Activated CD8-positive, alpha-beta memory T cell treated with anti-CD3 and anti-CD28 coated beads, Interleukin-2, amount 50 U/mL, for 4 hours (primary cell): ENCODE results near the gene NOTCH1.
A peak's percentile ranks its signal among the peaks of the same experiment; 100 is the strongest.

Experiments used
- DNase-seq: peaks from one replicate; pipeline ENCODE4 v3.0.0-alpha.2; 2020

Gene NOTCH1

GRCh38 chr9:136497916-136498695 is 47.7 kb downstream of the NOTCH1 start:
- no peak for DNase-seq

DNA sequence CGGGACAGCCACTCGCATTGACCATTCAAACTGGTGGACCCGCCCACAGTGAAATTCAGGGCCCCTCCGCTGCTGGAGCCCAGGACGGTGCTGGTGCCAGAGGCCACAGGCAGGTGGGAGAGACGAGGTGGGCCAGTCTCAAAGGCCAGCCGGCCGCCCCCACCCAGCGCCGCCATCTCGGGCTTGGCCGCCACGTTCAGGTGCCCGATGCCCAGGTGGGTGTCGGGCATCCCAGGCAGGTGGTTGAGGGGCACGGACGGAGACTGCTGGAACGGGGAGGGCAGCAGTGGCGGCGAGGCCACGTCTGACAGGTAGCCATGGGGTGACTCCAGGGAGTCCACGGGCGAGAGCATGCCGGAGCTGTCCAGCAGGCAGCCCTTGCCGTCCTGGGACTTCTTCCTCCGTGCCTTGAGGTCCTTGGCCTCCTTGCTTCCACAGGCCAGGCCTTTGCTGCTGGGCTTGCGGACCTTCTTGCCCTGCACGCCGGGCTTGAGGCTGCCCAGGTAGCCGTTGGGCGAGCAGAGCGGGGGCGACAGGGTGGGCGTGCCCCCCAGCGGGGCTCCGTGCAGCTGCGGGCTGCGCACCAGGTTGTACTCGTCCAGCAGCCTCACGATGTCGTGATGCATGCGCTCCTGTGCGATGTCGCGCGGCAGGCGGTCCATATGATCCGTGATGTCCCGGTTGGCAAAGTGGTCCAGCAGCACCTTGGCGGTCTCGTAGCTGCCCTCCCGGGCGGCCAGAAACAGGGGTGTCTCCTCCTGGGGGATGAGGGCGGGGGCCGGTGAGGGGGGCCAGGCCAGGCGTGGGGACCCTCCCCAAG is 48.8 kb downstream of the NOTCH1 start:
- DNase-seq: no peak

GRCh38 chr9:136496181-136496580 is 49.7 kb downstream of the NOTCH1 start:
- DNase-seq: no peak

DNA sequence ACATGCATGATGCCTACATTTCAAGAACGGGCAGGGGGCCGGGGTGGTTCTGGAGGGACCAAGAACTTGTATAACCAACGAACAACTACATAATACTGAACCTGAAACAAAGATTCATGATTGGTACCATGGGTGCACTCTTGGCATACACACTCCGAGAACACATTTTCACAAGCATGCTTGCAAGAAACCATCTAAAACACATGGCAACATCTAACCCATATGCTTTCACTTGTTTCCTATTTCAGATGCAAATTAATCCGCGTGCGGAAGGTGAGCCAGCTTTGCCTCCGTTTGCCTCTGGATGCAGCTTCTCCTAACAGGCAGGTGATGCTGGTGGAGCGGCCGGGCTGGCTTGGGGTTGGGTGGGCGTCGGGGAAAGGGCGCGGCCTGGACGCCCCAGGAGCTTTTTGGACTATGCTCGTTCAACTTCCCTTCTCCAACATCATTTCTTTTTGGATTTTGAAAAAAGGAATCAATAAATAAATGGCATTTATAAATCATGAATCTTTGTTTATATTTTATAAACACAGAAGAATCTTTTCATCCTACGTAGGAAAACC is 50.5 kb downstream of the NOTCH1 start:
- no peak for DNase-seq

- no peak for DNase-seq
Measured at GRCh38 chr9:136494531-136495215, 51.2 kb downstream of the NOTCH1 start.

DNA sequence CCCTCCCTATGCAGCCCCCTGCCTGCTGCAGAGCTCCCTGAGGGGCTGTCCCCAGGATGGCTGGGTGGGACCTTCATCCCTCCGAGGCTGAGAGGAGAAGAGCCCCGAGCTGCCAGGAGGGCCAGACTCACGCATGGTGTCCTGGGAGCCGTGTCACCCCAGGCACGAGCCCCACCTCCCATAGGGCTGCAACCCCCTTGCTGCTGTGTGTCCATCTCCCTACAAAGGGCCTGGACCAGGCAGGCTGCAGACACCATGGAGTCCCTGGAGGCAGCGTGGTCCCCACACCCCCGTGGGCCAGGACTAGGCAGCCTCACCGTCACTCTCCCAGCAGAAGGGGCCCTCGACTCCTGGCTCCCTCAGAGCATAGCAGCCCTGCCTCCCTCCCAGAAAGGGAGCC is 51.8 kb downstream of the NOTCH1 start:
- no peak for DNase-seq

DNA sequence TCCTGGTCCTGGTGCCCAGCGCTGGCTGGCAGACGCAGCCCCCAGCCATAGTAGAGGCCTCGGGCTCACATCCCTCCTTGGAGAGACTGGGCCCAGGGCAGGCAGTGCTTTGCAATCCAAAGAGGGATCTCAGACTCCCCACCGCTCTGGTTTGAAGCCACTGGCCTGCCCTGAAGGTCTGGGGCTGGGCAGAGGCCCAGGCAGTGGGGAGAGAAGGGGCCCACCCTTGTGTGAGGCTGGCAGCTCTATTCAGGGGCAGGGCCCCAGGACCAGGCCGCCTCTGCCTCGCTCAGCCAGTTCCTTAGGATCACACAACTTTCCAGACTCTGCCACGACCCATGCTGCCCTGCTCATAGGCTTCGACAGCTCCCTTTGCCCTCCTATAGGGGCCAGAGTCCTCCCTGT is 52.3 kb downstream of the NOTCH1 start:
- DNase-seq: no peak

GRCh38 chr9:136492978-136493522 is 52.8 kb downstream of the NOTCH1 start:
- DNase-seq: no peak

DNA sequence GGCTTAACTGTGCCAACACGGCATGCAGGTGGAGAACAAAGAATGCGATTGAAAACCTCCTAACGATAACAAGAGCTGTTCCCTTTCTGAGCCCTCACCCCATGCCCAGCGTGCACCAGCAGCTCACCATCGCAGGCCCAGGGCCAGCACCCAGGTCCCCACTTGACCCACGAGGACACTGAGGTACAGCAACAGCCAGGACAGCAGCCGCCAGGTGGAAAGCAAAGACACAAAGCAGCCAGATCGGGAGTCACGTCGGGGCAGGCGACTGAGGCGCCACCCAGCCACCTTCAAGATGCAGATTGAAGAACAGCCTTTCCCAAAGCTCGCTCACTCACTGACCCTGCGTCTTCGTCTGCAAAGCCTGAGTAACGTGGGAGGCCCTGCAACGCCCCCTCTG is 56.1 kb downstream of the NOTCH1 start:
- no peak for DNase-seq

DNA sequence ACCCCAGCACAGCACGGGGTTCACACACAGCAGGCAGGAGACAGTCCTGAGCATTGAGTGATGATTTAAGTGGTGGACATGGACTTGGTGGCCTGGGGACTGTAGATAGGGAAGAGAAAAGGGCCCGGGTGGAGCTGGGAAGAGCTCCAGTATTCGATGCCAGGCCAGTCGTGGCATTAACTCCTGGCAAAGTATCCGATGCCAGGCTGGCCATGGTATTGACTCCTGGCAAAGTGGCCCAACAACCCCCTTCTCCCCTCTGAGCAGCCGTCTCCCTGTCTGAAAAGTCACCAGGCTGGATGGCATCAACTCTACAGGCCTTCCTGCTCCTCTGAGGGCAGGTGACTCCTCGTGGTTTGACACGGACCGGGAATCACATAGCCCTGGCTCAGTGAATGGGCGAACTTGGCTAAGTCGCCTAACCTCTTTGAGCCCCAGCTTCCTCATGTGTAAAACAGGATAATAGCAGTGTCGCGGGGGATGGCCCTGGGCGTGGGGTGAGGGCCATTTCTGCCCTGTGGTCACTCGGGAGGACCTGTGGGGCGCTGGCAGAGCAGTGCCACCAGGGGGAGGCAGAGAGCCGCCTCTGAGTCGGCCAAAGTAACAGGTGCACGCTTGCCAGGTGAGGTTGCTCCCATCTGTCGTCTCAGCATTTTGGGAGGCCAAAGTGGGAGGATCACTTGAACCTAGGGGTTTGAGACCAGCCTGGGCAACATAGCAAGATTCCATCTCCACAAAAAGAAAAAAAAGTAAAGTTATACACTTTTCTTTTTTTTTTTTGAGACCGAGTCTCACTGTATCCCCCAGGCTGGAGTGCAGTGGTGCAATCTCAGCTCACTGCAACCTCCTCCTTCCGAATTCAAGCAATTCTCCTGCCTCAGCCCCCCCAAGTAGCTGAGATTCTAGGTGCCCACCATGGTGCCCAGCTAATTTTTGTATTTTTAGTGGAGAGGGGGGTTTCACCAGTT is 57.3 kb downstream of the NOTCH1 start:
- peak; percentile 79 for DNase-seq

DNA sequence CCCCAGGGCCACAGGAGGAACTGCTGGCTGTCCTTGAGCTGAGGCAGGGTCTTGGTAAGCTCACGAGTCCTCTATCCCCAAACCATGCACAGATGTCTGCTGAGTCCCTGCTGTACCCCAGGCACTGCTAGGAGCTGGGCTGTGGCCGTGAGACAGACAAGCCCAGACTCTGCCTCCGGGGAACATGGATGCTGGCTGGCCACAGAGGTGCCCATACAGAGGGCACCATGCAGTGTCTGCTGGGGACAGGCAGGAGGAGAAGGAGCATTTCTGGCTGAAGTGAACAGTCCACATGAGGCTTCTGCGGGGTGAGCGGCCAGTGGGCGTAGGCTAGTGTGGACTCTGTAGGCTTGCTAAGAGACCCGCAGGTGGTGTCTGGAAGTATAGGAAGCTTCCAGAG is 58.2 kb downstream of the NOTCH1 start:
- DNase-seq: no peak

DNA sequence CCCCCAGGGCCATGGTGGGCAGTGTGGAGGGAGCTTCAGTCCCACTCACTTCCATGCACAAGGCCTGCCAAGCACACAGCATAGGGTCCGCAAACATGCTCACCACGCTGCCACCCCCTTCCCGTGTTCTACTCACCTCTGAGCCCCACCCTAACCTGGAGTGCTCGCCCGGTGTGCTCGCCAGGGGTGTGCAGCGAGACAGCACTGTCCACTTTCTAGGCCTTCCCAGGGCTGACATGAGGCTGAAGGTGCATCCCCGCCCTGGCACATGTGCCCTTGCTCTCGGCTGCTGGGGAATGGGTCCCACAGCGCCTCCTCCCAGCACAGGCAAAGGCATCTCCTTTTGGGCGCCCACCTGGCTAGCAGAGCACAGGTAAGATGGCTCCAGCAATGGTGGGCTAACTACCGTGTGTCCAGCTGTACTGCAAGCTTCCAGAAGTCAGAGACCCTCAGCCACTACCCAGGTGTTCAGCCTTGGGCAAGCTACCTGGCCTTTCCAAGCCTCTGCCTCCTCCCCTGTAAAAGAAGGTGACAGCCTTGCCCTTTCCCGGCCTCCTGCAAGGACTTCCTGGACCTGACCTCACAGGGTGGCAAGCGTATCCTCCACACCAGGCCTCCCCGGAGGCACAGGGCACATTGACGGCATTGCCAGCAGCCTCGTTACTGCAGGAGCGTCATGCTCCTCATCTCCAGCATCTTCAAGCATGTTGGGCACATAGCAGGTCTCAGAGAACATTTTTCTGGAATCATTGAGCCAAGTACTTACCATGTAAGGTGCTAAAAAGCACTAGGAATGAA is 58.8 kb downstream of the NOTCH1 start:
- no peak for DNase-seq

GRCh38 chr9:136486131-136486530 is 59.7 kb downstream of the NOTCH1 start:
- no peak for DNase-seq

GRCh38 chr9:136485049-136486045 is 60.5 kb downstream of the NOTCH1 start:
- DNase-seq: peak; percentile 83

DNA sequence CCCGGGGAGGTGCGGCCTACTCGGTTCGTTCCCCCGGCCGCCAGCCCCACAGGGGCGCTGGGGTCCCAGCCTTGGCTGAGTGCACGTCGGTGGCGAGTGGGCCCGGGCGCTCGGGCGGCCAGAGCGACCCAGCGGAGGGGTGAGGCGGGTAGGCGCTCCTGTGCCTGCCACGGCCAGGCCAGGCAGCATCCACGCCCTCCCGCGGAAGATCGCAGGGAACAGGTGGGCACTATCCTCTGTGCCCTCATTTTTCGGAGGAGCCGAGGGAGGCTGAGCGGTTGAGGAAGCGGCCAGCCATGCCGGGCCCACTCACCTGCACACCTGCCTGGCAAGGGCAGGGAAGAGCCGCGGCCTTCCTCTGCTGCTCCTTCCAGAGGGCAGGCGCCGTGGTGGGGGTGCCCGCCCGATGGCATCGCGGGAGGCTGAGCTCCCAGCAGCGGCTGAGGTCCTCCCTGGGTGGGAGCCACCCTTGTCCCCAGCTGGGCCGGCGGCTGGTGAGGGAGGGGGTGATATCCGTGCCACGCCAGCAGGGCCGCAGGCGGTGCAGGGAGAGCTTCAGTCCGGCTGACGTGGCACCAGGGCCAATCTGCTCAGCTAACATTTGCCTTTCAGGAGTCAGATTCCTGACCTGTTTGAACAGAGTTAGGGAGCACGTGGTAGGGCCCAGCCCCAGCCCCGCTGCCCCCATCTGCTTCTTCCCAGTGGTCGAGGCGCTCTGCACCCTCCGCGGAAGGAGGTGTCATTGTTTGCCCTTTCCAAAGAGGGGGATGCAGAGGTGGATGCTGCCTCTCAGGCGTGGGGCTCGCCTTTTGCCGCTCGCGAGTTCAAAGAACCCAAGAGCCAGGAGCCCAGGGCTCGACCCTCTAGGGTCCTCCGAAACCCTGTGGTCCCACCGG is 61.4 kb downstream of the NOTCH1 start:
- peak; percentile 38 for DNase-seq

DNA sequence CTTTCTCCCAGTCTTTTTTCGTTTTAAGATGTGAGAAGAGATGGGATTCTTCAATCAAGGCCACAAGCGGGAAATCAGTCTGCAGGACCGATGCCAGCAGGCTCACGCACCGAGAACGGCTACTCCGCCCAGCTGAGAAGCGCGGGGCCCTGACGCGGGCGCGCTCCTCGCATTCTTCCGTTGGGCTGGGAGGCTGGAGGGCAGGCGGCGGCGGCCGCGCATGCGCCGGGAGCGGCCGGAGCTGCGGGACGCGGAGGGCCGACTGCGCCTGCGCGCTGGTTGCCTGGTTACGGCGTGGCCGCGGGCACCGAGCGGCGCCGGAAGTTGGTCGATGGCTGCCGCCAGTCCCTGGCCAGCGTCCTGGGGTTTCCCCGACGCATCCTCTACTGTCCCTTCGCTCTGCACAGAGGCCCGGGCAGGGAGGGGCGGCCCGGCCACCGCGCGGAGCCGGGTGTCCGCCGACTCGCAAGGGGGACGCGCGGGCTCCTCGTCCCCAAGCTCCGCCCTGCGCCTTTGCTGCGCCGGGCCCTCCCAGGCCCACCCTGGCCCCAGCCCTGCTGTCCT is 62.2 kb downstream of the NOTCH1 start:
- DNase-seq: peak; percentile 96

GRCh38 chr9:136482793-136483588 is 62.9 kb downstream of the NOTCH1 start, which contains the start of gene SEC16A:
Gene SEC16A, minus strand, starts transcription at chr9:136483040. Its CDS starts 5,425 bp downstream, at chr9:136477615.
- DNase-seq: peak; percentile 100
